Stimulated activated CD8-positive, alpha-beta memory T cell treated with anti-CD3 and anti-CD28 coated beads, Interleukin-7, amount 100 ng/mL, for 48 hours (primary cell): ENCODE results near the gene TMEM238.

ENCODE experiments used
- DNase-seq, 2 donors: peaks; one replicate each; pipeline ENCODE4 v3.0.0-alpha.2; 2020; ENCODE audit warnings: low read depth in 1 of 2; ENCODE audit errors: extremely low read depth in 1 of 2

Gene TMEM238

DNA sequence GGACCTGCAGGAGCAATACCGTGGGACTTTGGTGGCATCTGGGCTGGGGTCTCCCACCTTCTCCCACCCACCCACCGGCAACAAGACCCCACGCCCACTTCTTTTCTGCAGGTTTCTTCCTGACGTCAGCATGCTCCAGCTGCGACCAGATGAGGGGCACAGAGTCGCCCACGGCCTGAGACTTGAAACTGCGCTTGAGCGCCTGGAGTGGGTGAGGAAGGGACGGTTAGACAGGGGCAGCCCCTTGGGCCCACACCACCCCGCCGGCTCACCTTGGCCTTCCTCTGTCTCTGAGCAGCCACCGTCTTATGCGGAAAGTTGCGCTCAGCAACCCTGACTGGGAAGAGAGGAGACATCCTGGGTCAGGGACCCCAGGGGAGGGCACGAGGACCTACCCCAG is 23.2 kb downstream of the TMEM238 start:
- DNase-seq, result no peak

DNA sequence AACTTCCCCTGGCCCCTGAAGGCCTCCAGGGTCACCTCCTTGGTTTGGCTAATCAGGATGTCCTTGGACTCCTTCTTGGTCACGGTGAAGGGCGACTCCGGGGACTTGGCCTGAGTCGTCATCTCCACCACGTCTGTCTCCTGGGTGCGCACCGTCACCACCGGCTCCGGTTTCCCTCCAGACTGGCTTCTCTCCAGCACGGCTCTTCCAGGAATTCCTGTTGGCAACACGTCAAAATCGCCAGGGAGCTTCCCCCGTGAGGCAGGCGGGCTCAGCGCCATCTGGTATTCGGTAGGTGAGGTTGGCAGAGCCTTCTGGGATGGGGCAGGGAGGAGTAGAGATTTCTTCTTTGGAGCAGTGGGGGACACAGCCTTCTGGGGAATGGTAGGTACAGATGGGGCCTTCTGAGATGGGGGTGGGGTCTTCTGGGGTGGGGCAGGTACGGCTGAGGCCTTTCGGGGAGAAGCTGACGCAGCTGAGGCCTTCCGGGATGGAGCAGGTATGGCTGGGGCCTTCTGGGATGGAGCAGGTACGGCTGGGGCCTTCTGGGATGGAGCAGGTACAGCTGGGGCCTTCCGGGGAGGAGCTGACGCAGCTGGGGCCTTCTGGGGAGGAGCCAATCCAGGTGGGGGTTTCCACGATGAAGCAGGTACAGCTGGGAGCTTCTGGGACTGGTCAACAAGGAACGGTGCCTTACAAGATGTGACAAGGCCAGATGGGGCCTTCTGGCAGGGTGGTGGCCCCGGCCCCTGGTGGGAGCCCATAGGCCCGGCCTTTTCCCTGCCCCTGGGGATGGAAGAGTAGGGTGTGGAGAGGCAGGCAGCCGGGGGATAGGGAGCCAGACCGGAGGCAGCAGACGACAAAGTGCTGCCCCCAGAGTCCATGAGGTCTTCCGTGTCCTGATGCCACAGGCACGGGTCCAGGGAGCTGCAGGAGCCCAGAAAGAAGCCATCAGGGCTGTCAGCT is 24.9 kb downstream of the TMEM238 start:
- DNase-seq, result no peak

DNA sequence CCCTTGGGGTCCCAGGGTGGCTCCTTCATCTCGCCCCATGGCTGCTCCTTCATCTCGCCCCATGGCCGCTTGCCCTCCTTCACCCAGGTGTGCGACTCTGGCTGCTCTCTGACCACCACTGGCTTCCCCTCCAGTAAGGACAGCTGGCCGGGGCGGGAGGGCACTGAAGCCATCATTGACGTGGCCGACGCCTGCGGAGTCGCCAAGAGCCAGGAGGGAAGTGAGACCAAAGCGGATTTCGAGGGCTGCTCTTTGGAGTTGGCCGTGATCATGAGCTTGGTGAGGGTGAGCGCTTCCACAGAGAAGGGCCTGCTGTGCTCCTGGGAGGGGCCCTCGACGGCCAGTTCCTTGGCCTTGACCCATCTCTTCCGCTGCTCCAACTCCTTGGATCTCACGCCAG is 25.6 kb downstream of the TMEM238 start:
- DNase-seq, result no peak

DNA sequence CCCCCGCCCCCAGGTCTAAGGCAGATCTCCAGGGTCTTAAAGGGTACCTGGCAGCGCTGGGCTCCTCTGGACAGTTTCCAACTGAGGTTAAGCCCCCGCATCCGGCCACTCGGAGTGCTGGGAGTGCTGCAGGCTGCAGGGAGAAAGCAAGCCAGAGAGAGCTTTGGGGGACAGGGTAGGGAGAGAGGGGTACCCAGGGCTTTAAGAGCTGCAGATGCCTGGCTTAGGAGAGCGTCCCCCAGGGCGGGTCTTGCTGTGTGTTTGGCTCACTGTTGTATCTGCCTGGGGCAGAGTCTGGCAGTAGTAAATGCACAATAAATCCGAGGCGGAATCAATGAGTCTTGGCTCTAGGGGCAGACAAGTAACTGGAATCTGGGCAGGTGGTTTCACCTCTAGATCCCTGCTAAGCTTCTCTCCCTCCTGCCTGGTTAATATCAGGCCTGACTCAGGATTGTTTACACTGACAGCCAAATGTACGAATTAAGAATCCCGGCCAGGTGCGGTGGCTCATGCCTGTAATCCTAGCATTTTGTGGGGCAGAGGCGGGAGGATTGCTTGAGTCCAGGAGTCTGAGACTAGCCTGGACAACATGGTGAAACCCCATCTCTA is 28.8 kb downstream of the TMEM238 start:
- DNase-seq, result no peak

DNA sequence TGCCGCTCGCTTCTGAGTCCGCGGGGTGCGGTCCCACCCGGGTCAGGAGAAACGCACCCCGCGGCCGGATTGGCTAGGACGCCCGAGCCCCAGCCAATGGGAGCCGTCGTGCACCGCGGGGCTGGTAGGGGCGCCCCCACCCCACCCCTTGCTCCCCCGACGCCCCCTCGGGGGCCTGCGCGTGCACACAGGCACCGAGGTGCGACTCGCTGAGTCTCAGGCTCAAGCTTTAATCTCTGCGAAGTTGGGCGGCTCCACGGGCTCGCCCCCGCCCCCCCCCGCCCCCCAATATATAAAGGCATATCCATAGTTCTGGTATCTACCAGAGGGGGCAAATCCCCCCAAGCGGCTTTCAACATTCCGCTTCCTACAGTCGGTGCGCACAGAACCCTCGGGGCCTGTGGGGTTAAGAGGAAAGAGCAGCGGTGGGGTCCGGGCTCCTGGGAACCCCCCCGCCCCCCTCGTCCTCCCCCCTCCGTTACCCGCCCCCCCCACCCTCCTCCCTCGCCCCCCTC is 29.3 kb downstream of the TMEM238 start, which contains the start of gene COX6B2:
COX6B2 (minus strand) TSS at position 22 of the 515 bp plus-strand sequence. CDS start 198 bp downstream, outside the sequence.
- no peak for DNase-seq

DNA sequence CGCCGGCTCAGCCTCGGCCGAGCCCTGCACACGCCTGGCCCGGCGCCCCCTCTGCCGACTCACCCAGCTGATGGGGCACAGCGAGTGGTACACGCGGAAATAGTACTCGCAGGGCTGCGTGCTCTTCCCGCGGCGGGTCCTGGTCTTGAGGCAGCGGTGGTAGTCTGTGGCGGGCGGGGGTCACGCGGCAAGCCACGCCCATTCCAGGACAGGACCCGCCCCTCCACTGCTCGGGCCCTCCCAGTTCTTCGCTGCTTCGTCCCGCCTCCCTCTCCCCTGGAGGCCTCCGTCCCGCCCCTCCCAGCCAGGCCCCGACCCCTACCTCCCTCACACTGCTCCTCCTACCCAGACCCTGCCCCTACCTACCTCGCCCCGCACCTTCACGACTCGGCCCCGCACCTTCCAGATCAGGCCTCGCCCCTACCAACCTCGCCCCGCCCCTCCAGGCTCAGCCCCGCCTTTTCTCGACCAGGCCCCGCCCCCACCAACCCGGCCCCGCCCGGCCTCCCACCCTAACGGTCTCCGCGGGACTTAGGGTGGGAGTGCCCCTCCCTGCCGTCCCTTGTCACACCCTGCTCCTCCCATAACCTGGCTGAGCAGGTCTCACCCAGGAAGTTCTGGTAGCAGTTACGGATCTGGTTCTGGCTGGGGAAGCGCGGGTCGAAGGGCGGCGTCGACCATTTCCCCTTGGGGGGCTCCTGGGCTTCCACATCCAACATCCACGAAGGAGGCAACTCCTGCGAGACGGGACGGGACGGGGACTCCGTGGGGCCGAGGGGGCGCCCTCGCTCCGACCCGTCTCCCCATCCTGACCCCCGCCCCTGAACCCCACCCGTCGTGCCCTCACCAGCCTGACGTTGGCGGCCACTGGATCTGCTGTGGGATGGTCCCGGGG is 30.0 kb downstream of the TMEM238 start:
- DNase-seq, result peak in 1 of 2 donors; percentile 10

DNA sequence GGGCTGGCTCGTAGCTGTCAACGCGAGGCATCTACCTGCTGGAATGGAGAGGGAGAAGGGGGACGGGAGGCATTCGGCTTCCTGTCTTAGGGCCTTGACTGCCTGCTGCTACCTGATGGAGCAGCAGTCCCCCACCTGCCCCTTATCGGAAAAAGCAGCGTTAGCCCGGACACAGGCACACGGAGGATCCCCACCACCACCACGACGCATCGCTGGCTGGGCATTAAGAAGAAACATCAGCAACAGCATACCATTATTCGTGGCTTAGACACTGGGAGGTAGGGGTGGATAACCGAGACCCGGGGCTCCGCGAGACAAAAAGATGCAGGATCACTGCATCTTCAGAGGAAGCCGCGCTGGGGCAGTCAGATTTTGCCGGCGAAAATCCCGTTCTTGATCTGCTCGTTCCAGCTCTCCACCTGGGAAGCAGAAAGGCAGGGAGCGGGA is 30.7 kb downstream of the TMEM238 start:
- no peak for DNase-seq

DNA sequence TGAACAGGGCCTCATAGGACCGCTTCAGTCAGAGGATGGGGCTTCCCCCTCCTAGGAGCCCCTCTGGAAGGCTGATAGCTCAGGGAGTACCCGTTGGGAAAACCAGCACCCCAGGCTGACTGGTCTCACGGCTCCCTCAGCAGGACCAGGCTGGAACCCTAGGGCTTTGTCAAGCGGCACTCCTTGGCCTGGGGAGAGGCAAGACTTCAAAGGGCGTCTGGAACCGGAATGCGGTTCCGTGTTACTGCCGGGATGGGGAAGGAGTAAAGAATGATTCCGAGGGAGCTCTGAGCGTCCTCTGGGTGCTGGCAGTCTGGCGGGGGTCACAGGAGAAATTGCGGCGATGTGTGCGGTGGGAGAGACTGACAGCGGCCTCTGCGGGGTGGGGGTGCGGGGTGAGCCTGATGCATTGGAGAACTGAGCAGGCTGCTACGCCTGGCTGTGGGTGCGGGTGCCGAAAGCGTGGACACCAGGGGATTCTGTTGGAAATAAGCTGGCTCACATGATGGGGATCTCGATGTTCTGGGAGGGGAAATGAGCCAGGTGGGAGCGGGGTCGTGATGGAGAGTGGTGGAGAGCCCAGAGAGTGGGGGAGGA is 31.4 kb downstream of the TMEM238 start:
- DNase-seq, result no peak

DNA sequence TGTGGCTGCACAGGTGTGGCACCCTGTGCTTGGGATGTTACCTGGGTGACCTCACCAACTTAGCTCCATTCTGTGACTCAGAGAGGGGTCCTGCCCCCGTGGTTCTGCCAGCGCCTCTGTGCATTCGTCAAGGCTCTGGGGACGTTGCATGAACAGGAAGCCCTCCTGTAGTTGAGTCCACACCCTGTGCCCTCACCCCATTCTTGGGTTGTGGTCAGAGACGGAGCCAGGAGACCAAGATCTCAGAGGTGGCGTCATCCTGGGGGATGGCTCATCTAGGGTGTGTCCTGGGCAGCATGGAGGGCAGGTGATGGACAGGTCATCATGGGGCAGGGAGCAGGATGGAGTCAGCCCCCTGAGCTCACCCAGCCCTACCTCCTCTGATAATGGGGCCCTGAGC is 32.1 kb downstream of the TMEM238 start:
- DNase-seq, result no peak

DNA sequence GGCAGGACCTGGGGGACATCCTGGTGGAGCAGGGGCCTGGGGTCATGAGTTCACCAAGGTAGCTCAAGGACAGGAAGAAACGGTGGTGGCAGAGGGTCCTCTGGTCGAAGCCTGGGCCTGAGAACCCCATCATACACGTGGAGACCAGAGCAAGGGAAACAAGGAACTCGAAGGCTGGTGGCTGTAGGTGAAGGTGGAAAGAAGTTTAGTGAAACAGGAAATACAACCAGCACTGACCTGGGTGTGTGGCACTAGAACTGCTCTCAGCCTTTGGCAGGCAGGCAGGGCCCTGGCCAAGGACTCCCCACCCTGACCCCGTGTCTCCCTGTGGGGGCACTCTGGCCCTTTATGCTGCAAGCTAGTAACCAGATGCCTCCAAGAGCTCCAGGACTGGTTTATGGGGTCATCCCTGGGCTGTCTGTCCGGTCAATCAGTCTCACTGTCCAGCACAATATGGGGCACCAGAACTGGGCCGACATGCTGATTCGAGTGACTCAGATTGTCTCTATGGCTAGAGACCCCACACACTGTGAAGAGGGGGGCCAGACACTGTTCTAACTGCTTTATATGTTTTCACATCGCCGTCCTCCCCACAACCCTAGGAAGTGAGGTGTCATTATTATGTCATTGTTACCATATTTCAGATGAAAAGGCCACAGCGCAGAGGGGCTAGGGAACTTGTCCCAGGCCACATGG is 33.3 kb downstream of the TMEM238 start:
- DNase-seq, result no peak

DNA sequence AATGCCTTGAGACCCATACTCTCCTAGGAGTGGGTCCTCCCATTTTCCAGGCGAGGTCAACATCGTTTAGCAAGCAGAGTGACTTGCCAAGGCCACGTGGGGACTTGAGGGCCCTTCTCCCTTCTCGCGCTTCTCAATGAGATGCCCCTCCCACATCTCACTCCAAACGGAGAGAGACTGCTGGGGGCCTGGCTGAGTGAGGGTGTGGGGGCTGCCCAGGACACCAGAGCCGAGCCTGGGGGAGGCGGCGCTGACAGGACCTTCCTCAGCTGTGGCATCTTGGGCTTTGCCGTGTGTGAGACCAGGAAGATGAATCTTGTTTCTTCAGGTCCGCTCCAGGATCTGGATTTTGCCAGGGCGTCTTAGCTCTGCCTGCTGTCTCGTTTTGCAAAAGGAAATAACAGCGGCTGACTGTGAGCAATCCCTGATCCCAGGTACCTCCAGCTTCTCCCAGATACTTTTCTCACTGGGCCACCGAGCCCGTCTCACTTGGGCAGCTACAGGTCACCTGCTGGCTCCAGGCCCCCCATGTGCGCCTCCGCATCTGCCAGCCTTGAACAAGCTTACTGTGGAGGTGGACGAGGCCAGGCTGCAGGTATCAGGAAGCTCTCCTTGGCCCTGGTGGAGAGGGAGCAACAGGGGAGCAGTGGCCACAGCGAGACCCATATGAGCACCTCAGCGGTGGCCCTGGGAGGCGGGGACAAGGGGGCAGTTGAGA is 35.6 kb downstream of the TMEM238 start:
- DNase-seq, result no peak

DNA sequence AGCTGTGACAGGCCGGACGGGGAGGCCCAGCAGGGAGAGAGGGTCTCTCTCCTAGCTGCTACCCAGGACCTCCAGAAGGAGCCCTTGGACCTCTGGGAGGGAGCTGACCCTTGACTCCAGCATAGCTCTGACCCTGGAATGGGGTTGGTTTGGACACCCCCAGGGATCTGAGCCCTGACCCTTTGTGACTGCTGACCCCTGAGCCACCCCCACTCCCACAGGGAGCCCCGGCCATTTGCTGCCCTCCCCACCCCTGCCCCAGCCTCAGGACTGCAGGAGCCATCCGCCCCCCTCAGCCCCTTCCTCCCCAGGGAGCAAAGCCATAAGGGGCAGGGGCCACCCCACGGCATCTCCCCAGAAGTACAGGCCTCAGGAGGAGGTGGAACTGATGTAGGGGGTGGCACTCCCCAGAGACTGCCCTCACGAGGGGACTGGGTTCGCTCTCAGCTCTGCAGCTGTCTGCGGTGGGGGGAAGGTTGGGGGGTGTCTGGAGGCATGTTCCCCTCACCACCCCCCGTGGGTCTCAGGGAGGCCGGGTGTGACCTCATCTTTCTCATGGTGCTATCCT is 36.6 kb downstream of the TMEM238 start:
- DNase-seq, result no peak

DNA sequence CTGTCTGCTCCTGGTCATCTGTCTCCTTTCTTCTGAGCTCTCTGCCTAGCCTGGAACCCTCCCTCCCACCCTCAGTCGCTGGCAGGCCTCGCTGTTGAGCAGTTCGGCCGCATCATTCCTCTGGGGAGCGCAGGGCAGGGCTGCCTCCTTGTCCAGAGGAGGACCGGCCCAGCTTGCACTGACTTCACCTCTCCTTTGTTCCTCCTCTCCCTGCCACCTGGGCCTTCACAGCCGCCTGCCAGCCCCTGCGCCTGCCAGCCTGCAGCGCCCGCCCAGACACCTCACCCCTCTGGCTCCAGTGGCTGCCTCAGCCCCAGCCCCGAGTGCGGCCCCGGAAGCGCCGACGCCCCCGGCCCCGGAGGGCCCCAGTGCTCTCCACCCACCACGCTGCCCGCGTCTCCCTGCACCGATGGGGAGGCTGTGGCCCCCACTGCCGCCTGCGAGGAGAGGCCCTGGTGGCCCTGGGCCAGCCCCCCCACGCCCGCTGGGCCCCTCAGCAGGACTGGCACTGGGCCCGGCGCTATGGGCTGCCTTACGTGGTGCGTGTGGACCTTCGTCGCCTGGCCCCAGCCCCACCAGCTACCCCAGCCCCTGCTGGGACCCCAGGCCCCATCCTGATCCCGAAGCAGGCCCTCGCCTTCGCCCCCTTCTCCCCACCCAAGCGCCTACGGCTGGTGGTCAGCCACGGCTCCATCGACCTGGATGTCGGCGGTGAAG is 37.2 kb downstream of the TMEM238 start:
- DNase-seq, result no peak

DNA sequence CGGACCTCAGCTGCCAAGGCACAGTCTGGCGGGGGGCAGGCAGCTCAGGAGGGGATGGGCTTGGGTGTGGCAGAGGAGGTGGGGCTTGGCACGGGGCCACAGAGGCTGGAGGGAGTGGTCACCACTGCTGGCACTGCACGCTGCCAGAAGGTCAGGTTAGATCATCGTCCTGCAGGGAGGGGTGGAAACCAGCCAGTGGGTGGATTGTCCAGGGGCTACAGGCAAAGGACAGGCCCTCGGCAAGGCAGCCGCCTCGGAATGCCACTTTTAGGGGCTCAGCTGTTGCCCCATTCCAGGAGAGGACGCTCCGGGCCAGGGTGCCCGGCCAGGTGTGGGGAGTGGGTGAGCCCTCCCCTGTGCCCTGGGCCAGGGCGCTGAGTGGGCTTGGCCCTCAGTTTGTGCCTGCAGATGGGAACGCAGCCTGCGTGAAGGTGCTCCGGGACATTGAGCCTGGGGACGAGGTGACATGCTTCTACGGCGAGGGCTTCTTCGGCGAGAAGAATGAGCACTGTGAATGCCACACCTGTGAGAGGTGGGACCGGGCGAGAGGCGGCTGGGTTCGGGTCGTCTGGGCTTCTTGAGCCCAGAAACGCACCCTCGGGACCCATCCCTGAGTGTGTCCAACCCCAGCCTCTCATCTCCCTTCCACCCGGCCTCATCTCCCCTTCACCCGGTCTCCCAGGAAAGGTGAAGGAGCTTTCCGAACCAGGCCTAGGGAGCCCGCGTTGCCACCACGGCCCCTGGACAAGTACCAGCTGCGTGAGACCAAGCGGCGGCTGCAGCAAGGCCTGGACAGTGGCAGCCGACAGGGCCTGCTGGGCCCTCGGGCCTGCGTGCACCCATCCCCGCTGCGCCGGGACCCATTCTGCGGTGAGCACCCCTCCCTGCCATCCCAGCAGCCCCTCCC is 38.0 kb downstream of the TMEM238 start:
- no peak for DNase-seq

DNA sequence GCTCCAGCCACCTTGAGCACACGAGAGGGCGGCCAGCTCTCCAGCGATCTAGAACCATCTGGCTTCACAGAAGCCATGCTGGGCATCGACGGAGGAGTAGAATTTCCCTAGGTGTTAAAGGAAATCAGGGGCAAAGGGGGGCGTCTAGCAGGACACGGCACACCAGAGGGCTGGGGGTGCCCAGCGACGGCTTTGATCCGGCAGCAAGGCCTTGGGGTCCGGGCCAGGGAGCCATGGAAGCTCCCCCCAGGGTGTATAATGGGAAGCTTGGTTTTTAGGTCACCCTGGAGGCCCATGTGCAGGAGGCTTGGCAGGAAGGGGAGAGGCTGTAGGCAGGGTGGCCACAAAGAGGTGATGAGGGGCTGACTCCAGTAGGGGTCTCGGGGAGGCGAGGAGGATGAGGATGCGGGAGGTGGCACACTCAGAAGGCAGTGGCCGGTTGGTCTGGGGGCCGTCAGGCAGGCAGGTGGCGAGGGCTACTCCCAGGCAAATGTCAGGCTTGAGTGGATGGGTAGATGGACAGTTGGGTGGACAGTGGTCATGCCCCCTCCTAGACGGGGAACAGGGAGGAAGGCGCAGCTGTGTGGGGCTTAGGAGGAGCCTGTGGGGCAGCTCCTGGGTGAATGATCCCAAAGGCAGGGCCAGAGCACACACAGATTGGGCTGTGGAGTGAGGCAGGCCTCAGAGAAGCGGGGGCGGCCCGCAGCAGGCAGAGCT is 38.8 kb downstream of the TMEM238 start:
- DNase-seq, result no peak

DNA sequence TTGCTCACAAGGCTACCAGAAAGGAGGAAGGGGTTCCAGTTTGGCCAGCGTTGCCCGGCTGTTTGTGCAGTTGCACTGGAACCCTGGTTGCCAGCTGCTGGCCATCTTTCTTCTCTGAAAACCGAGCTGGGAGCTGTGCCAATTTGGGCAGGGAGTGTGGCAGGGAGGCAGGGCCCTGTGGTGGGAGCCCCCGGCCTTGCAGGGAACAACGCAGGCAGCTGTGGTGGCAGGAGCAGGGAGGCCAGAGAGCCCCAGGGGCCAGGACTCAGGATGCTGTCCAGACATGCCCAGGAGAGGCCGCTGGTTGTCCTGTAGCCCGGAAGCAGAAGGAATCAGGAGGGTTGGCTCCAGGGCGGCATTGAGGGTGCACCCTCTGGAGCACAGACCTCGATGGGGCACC is 39.6 kb downstream of the TMEM238 start:
- no peak for DNase-seq
